HG03066 (cell line): ENCODE data around the gene HSP90B1.

Experiments used
- ATAC-seq: cut with Tn5 transposase; IDR thresholded peaks from one replicate; pipeline ENCODE4 v1.9.1; 2021; ENCODE audit warnings: low read depth; ENCODE audit not compliant: unreplicated experiment

HSP90B1 gene

GRCh38 chr12:103930034-103930786 is at the start of gene HSP90B1:
Gene HSP90B1 (plus strand): TSS chr12:103930410. CDS start chr12:103930516, 106 bp downstream.
- peak; percentile 63 for ATAC-seq

GRCh38 chr12:103881261-103881660 is 48.9 kb upstream of the HSP90B1 start:
- ATAC-seq = no peak

GRCh38 chr12:103882861-103883596 is 47.2 kb upstream of the HSP90B1 start:
- no peak for ATAC-seq

- no peak for ATAC-seq
These were observed 46.3 kb upstream of the HSP90B1 start for GRCh38 chr12:103883908-103884307.

- ATAC-seq = no peak
These were observed 45.9 kb upstream of the HSP90B1 start for GRCh38 chr12:103884316-103884715.

- no peak for ATAC-seq
These were observed 43.9 kb upstream of the HSP90B1 start for GRCh38 chr12:103886195-103886797.

GRCh38 chr12:103887738-103888137 is 42.5 kb upstream of the HSP90B1 start:
- no peak for ATAC-seq

- no peak for ATAC-seq
These were observed 32.9 kb upstream of the HSP90B1 start for GRCh38 chr12:103897316-103897715.

- ATAC-seq = no peak
These were observed 28.6 kb upstream of the HSP90B1 start for GRCh38 chr12:103901518-103902173.

GRCh38 chr12:103903993-103904392 is 26.2 kb upstream of the HSP90B1 start:
- no peak for ATAC-seq

GRCh38 chr12:103905730-103906349 is 24.4 kb upstream of the HSP90B1 start:
- ATAC-seq = no peak

GRCh38 chr12:103908246-103908541 is 22.0 kb upstream of the HSP90B1 start:
- no peak for ATAC-seq

GRCh38 chr12:103908877-103909276 is 21.3 kb upstream of the HSP90B1 start:
- ATAC-seq = no peak

GRCh38 chr12:103909811-103910210 is 20.4 kb upstream of the HSP90B1 start:
- ATAC-seq = no peak

GRCh38 chr12:103912069-103912468 is 18.1 kb upstream of the HSP90B1 start:
- no peak for ATAC-seq

GRCh38 chr12:103913100-103913499 is 17.1 kb upstream of the HSP90B1 start:
- no peak for ATAC-seq

- ATAC-seq = no peak
These were observed 14.9 kb upstream of the HSP90B1 start for GRCh38 chr12:103915306-103915705.

GRCh38 chr12:103917873-103918272 is 12.3 kb upstream of the HSP90B1 start:
- ATAC-seq = no peak

- peak; percentile 32 for ATAC-seq
These were observed 5.2 kb upstream of the HSP90B1 start for GRCh38 chr12:103924761-103925641.

- no peak for ATAC-seq
These were observed 1.5 kb upstream of the HSP90B1 start for GRCh38 chr12:103928682-103929045.
